ENCODE measurements around the gene MS4A15. TPM values are rescaled to one million over a fixed set of nuclear protein-coding genes. Genes with fewer than 3 reads are reported as not detected.
"Not testable (repeated sequence)": the region's sequence is repeated elsewhere in the genome, so short reads cannot be mapped to it uniquely, and the experiment has no call there.

MS4A15 gene
- total RNA-seq (2014; rRNA removed; shearing (Covaris generic)) (not detected in 2 replicates), polyA plus RNA-seq (2016; fragmentation: Nextera tagmentation; extraction: Ambion mirVana) (not detected in 2 replicates)

GRCh38 chr11:60756307-60757032, at the start of gene MS4A15:
Gene MS4A15, plus strand, starts transcription at chr11:60756867. Its CDS starts 6,867 bp downstream, at chr11:60763734.
- H3K4me1 ChIP-seq (ENCODE audit: insufficient read depth), result no peaks in the 10 kb centered on the region
- H3K9me2 ChIP-seq (ENCODE audit: insufficient read depth), result no peaks in the 10 kb centered on the region
- no peak for TF ChIP-seq EZH2phosphoT487 (IDR thresholded peaks at IDR 0.05; ENCODE audit: insufficient read depth, low read depth)
- TF ChIP-seq EZH2 (IDR thresholded peaks at IDR 0.05; ENCODE audit: insufficient read depth, poor library complexity, severe bottlenecking), result no peak
- no peaks in the 10 kb centered on the region for H3F3A ChIP-seq (ENCODE audit: insufficient read depth)
- H3K27me3 ChIP-seq (replicated peaks; ENCODE audit: insufficient read depth), result peaks cover 55% of the 10 kb centered on the region
- H4K20me1 ChIP-seq (ENCODE audit: insufficient read depth), result no peaks in the 10 kb centered on the region
- H3K9ac ChIP-seq, result no peak within 1 kb of the TSS
- 29 to 33% methylated on average over 14 of the region's 14 CpGs for WGBS, 2 experiments (ENCODE audit: low coverage in 1 of 2, low lambda C conversion rate in 2 of 2, missing lambda C conversion rate in 2 of 2)
- no peaks in the 10 kb centered on the region for H3K36me3 ChIP-seq (ENCODE audit: low read depth)
- no peak within 1 kb of the TSS for H3K27ac ChIP-seq
- H3K4me2 ChIP-seq (ENCODE audit: unreplicated experiment), result no peak within 1 kb of the TSS
- no peaks in the 10 kb centered on the region for H3K9me3 ChIP-seq (ENCODE audit: low read depth)
- in situ Hi-C loops (cut with MboI), result no loop called here
- H3K4me3 ChIP-seq, result no peak within 1 kb of the TSS
- H3K79me2 ChIP-seq (ENCODE audit: insufficient read depth), result no peaks in the 10 kb centered on the region
- peak; percentile 14 for DNase-seq
- H2AFZ ChIP-seq, result no peak within 1 kb of the TSS

GRCh38 chr11:60706931-60707330, 49.7 kb upstream of the MS4A15 start:
- H3K4me1 ChIP-seq (ENCODE audit: insufficient read depth), result no peaks in the 10 kb centered on the region
- no peak overlapping the region for H3K4me3 ChIP-seq
- no peak overlapping the region for H3K4me2 ChIP-seq (ENCODE audit: unreplicated experiment)
- no peaks in the 10 kb centered on the region for H3K36me3 ChIP-seq (ENCODE audit: low read depth)
- H3K27me3 ChIP-seq (replicated peaks; ENCODE audit: insufficient read depth), result peaks cover 8% of the 10 kb centered on the region; the same call in 1 of the 2 replicates
- no peaks in the 10 kb centered on the region for H4K20me1 ChIP-seq (ENCODE audit: insufficient read depth)
- no peaks in the 10 kb centered on the region for H3K9me2 ChIP-seq (ENCODE audit: insufficient read depth)
- H3K9me3 ChIP-seq (ENCODE audit: low read depth), result no peaks in the 10 kb centered on the region
- H3F3A ChIP-seq (ENCODE audit: insufficient read depth), result no peaks in the 10 kb centered on the region
- H3K79me2 ChIP-seq (ENCODE audit: insufficient read depth), result no peaks in the 10 kb centered on the region
- no peak overlapping the region for H3K27ac ChIP-seq
- TF ChIP-seq EZH2 (IDR thresholded peaks at IDR 0.05; ENCODE audit: insufficient read depth, poor library complexity, severe bottlenecking) (no peak), EZH2phosphoT487 (IDR thresholded peaks at IDR 0.05; ENCODE audit: insufficient read depth, low read depth) (no peak)
- 1 to 8% methylated on average over 5 of the region's 5 CpGs for WGBS, 2 experiments (ENCODE audit: low coverage in 1 of 2, low lambda C conversion rate in 2 of 2, missing lambda C conversion rate in 2 of 2)
- in situ Hi-C loops (cut with MboI), result no loop called here
- no peak for DNase-seq
- no peak overlapping the region for H2AFZ ChIP-seq
- H3K9ac ChIP-seq, result no peak overlapping the region

GRCh38 chr11:60710482-60710881, 46.2 kb upstream of the MS4A15 start:
- Histone ChIP-seq H3F3A (ENCODE audit: insufficient read depth) (no peaks in the 10 kb centered on the region), H3K27ac (no peak overlapping the region), H2AFZ (no peak overlapping the region), H3K4me2 (ENCODE audit: unreplicated experiment) (no peak overlapping the region), H4K20me1 (ENCODE audit: insufficient read depth) (no peaks in the 10 kb centered on the region), H3K9me3 (ENCODE audit: low read depth) (no peaks in the 10 kb centered on the region), H3K9ac (no peak overlapping the region), H3K27me3 (replicated peaks; ENCODE audit: insufficient read depth) (peaks cover 8% of the 10 kb centered on the region; the same call in 1 of the 2 replicates), H3K36me3 (ENCODE audit: low read depth) (no peaks in the 10 kb centered on the region), H3K9me2 (ENCODE audit: insufficient read depth) (no peaks in the 10 kb centered on the region), H3K4me1 (ENCODE audit: insufficient read depth) (no peaks in the 10 kb centered on the region), H3K4me3 (no peak overlapping the region), H3K79me2 (ENCODE audit: insufficient read depth) (no peaks in the 10 kb centered on the region)
- TF ChIP-seq EZH2phosphoT487 (IDR thresholded peaks at IDR 0.05; ENCODE audit: insufficient read depth, low read depth), result no peak
- no peak for TF ChIP-seq EZH2 (IDR thresholded peaks at IDR 0.05; ENCODE audit: insufficient read depth, poor library complexity, severe bottlenecking)
- WGBS, 2 experiments (ENCODE audit: low coverage in 1 of 2, low lambda C conversion rate in 2 of 2, missing lambda C conversion rate in 2 of 2), result 15% methylated on average over 4 of the region's 4 CpGs
- in situ Hi-C loops (cut with MboI), result no loop called here
- DNase-seq, result peak; percentile 11

- Histone ChIP-seq H3K4me2 (ENCODE audit: unreplicated experiment) (no peak overlapping the region), H3K27me3 (replicated peaks; ENCODE audit: insufficient read depth) (peaks cover 9% of the 10 kb centered on the region; the same call in 1 of the 2 replicates), H3K36me3 (ENCODE audit: low read depth) (no peaks in the 10 kb centered on the region), H3K4me3 (no peak overlapping the region), H2AFZ (no peak overlapping the region), H4K20me1 (ENCODE audit: insufficient read depth) (no peaks in the 10 kb centered on the region), H3K4me1 (ENCODE audit: insufficient read depth) (no peaks in the 10 kb centered on the region), H3F3A (ENCODE audit: insufficient read depth) (no peaks in the 10 kb centered on the region), H3K9me2 (ENCODE audit: insufficient read depth) (no peaks in the 10 kb centered on the region), H3K9ac (no peak overlapping the region), H3K79me2 (ENCODE audit: insufficient read depth) (no peaks in the 10 kb centered on the region), H3K9me3 (ENCODE audit: low read depth) (no peaks in the 10 kb centered on the region), H3K27ac (no peak overlapping the region)
- TF ChIP-seq EZH2 (IDR thresholded peaks at IDR 0.05; ENCODE audit: insufficient read depth, poor library complexity, severe bottlenecking) (no peak), EZH2phosphoT487 (IDR thresholded peaks at IDR 0.05; ENCODE audit: insufficient read depth, low read depth) (no peak)
- WGBS, 2 experiments (ENCODE audit: low coverage in 1 of 2, low lambda C conversion rate in 2 of 2, missing lambda C conversion rate in 2 of 2), result 36 to 48% methylated on average over 4 of the region's 4 CpGs
- no peak for DNase-seq
- in situ Hi-C loops (cut with MboI), result no loop called here
These were observed 45.4 kb upstream of the MS4A15 start for GRCh38 chr11:60711276-60711675.

DNA sequence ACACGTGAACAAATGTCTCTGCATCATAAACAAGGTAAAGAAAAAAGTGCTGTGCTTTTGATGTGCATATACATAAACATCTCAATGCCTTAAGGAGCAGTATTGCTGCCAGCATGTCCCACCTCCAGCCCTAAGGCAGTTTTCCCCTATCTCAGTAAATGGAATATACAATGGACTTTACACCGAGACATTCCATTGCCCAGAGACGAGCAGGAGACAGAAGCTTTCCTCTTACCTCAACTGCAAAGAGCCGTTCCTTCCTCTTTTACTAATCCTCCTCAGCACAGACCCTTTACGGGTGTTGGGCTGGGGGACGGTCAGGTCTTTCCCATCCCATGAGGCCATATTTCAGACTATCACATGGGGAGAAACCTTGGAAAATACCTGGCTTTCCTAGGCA, 43.2 kb upstream of the MS4A15 start:
- H3K27ac ChIP-seq; H3F3A ChIP-seq (ENCODE audit: insufficient read depth); H3K79me2 ChIP-seq (ENCODE audit: insufficient read depth); in situ Hi-C loops (cut with MboI); H3K36me3 ChIP-seq (ENCODE audit: low read depth); H2AFZ ChIP-seq; H3K9me2 ChIP-seq (ENCODE audit: insufficient read depth); H4K20me1 ChIP-seq (ENCODE audit: insufficient read depth); DNase-seq; H3K4me1 ChIP-seq (ENCODE audit: insufficient read depth); H3K4me3 ChIP-seq; H3K9ac ChIP-seq; H3K9me3 ChIP-seq (ENCODE audit: low read depth); H3K4me2 ChIP-seq (ENCODE audit: unreplicated experiment): not testable (repeated sequence)
- WGBS, 2 experiments (ENCODE audit: low coverage in 1 of 2, low lambda C conversion rate in 2 of 2, missing lambda C conversion rate in 2 of 2), result 32 to 38% methylated on average over 6 of the region's 6 CpGs
- peaks cover 10% of the 10 kb centered on the region; the same call in 1 of the 2 replicates for H3K27me3 ChIP-seq (replicated peaks; ENCODE audit: insufficient read depth)
